ENCODE measurements around the gene THRB.

THRB gene

GRCh38 chr3:24446032-24446431, 48.6 kb downstream of the THRB start:
- no peak overlapping the region for H3K4me3 ChIP-seq (ENCODE audit: low read length)
- no peak for TF ChIP-seq CTCF (IDR thresholded peaks at IDR 0.05; ENCODE audit: insufficient read depth, low read depth, low read length, missing control alignments)
- DNase-seq (ENCODE audit: low read depth), result no peak

GRCh38 chr3:24443476-24443875, 51.2 kb downstream of the THRB start:
- H3K4me3 ChIP-seq (ENCODE audit: low read length), result no peak overlapping the region
- DNase-seq (ENCODE audit: low read depth), result no peak
- TF ChIP-seq CTCF (IDR thresholded peaks at IDR 0.05; ENCODE audit: insufficient read depth, low read depth, low read length, missing control alignments), result no peak

GRCh38 chr3:24440760-24441464, 53.7 kb downstream of the THRB start:
- DNase-seq (ENCODE audit: low read depth), result no peak
- no peak for TF ChIP-seq CTCF (IDR thresholded peaks at IDR 0.05; ENCODE audit: insufficient read depth, low read depth, low read length, missing control alignments)
- no peak overlapping the region for H3K4me3 ChIP-seq (ENCODE audit: low read length)

- TF ChIP-seq CTCF (IDR thresholded peaks at IDR 0.05; ENCODE audit: insufficient read depth, low read depth, low read length, missing control alignments), result no peak
- H3K4me3 ChIP-seq (ENCODE audit: low read length), result no peak overlapping the region
Observed at GRCh38 chr3:24439021-24439420, 55.6 kb downstream of the THRB start.

GRCh38 chr3:24437326-24437725, 57.3 kb downstream of the THRB start:
- TF ChIP-seq CTCF (IDR thresholded peaks at IDR 0.05; ENCODE audit: insufficient read depth, low read depth, low read length, missing control alignments), result no peak
- no peak for DNase-seq (ENCODE audit: low read depth)

More at GRCh38 chr3:24439021-24439420, 55.6 kb downstream of the THRB start:
- no peak for DNase-seq (ENCODE audit: low read depth)

GRCh38 chr3:24435584-24435983, 59.1 kb downstream of the THRB start:
- H3K4me3 ChIP-seq (ENCODE audit: low read length), result no peak overlapping the region
- no peak for TF ChIP-seq CTCF (IDR thresholded peaks at IDR 0.05; ENCODE audit: insufficient read depth, low read depth, low read length, missing control alignments)
- no peak for DNase-seq (ENCODE audit: low read depth)

More at GRCh38 chr3:24437326-24437725, 57.3 kb downstream of the THRB start:
- H3K4me3 ChIP-seq (ENCODE audit: low read length), result no peak overlapping the region

- no peak for TF ChIP-seq CTCF (IDR thresholded peaks at IDR 0.05; ENCODE audit: insufficient read depth, low read depth, low read length, missing control alignments)
- no peak overlapping the region for H3K4me3 ChIP-seq (ENCODE audit: low read length)
- no peak for DNase-seq (ENCODE audit: low read depth)
Observed at GRCh38 chr3:24434651-24435050, 60.0 kb downstream of the THRB start.
